Neutrophil (primary cell): ENCODE results near the gene POLRMT.

Experiments used
- H3K27ac ChIP-seq: fragments of 200-600 bp; sonication (generic); 2 replicates; pipeline ENCODE4 v1.5.1; 2016; ENCODE audit warnings: mild to moderate bottlenecking, moderate library complexity
- H3K27me3 ChIP-seq: fragments of 200-600 bp; sonication (generic); 2 replicates; pipeline ENCODE4 v1.6.0; 2016; ENCODE audit warnings: mild to moderate bottlenecking
- H3K36me3 ChIP-seq: fragments of 200-600 bp; sonication (generic); 2 replicates; pipeline ENCODE4 v1.5.1; 2017
- H3K4me1 ChIP-seq, 2 experiments: fragments of 200-600 bp in 1 of 2; sonication (generic) in 1 of 2; 1 replicate in 1 of 2; 2 replicates in 1 of 2; pipeline versions ENCODE4 v1.5.1 to v1.6.1; 2013 to 2016; ENCODE audit warnings: low read depth in 1 of 2, low read length in 1 of 2, mild to moderate bottlenecking in 1 of 2, moderate library complexity in 1 of 2; ENCODE audit not compliant: control insufficient read depth in 1 of 2, insufficient read depth in 1 of 2
- H3K4me3 ChIP-seq, 2 experiments: fragments of 200-600 bp in 1 of 2; sonication (generic) in 1 of 2; 1 replicate in 1 of 2; 2 replicates in 1 of 2; pipeline ENCODE4 v1.5.1; 2013 to 2016; ENCODE audit warnings: low read depth in 1 of 2, low read length in 1 of 2, mild to moderate bottlenecking in 1 of 2, moderate library complexity in 1 of 2
- H3K9me3 ChIP-seq: fragments of 200-600 bp; sonication (generic); 2 replicates; pipeline ENCODE4 v1.5.1; 2016
- TF ChIP-seq, protein P1 (sequence below): fragments of 200-600 bp; sonication (generic); IDR thresholded peaks from 2 replicates; pipeline ENCODE4 v1.5.1; 2016; ENCODE audit warnings: antibody characterized with exemption

The POLRMT gene

DNA sequence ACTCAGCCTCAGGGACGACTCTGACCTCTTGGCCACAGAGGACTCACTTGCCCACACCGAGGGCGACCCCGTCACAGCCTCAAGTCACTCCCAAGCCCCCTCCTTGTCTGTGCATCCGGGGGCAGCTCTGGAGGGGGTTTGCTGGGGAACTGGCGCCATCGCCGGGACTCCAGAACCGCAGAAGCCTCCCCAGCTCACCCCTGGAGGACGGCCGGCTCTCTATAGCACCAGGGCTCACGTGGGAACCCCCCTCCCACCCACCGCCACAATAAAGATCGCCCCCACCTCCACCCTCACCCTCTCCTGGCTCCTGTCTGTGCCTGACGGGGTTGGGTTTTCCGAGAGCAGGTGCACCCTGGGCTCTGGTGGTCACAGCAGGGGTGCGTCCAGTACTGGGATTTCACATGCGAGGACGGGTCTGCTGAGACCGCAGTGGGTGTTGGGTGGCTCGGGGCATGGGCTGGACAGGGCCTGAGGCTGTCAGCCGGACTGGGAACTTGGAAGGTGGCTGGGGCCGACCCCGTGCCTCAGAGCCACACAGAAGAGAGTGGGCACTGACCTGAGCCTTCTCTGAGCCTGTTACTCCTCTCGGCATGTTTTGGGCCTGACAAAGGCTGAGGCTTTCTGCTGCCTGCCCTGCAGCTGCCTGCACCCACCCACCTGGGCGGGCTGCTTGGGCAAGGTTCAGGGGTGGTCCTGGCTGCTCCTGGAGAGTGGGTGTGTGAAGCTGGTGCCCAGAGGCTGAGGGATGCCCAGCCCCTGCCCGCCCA, 50.0 kb downstream of the POLRMT start:
- peaks cover 37% of the 10 kb centered on the region for H3K27me3 ChIP-seq
- H3K4me1 ChIP-seq, result no peaks in the 10 kb centered on the region
- no peak overlapping the region for H3K4me3 ChIP-seq
- peaks cover 53% of the 10 kb centered on the region for H3K36me3 ChIP-seq
- TF ChIP-seq, protein P1, sequence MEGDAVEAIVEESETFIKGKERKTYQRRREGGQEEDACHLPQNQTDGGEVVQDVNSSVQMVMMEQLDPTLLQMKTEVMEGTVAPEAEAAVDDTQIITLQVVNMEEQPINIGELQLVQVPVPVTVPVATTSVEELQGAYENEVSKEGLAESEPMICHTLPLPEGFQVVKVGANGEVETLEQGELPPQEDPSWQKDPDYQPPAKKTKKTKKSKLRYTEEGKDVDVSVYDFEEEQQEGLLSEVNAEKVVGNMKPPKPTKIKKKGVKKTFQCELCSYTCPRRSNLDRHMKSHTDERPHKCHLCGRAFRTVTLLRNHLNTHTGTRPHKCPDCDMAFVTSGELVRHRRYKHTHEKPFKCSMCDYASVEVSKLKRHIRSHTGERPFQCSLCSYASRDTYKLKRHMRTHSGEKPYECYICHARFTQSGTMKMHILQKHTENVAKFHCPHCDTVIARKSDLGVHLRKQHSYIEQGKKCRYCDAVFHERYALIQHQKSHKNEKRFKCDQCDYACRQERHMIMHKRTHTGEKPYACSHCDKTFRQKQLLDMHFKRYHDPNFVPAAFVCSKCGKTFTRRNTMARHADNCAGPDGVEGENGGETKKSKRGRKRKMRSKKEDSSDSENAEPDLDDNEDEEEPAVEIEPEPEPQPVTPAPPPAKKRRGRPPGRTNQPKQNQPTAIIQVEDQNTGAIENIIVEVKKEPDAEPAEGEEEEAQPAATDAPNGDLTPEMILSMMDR, result no peak
- H3K27ac ChIP-seq, result no peak overlapping the region
- H3K9me3 ChIP-seq, result no peaks in the 10 kb centered on the region

DNA sequence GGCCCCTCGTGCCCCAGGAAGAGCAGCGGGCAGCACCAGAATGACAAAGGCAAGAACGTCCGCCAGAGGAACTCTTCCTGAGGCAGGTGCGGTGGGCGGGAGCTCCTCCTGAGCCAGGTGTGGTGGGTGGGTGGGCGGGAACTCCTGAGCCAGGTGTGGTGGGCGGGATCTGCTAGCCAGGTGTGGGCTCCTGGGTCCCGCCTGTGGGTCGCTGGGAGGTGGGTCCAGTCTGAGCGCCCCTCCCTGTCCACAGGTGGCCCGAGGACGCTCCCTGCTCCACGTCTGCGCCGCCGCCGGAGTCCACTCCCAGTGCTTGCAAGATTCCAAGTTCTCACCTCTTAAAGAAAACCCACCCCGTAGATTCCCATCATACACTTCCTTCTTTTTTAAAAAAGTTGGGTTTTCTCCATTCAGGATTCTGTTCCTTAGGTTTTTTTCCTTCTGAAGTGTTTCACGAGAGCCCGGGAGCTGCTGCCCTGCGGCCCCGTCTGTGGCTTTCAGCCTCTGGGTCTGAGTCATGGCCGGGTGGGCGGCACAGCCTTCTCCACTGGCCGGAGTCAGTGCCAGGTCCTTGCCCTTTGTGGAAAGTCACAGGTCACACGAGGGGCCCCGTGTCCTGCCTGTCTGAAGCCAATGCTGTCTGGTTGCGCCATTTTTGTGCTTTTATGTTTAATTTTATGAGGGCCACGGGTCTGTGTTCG, 50.7 kb downstream of the POLRMT start:
- H3K36me3 ChIP-seq, result peaks cover 61% of the 10 kb centered on the region
- no peak overlapping the region for H3K27ac ChIP-seq
- peaks cover 30% of the 10 kb centered on the region for H3K27me3 ChIP-seq
- TF ChIP-seq, protein P1, result no peak
- H3K9me3 ChIP-seq, result no peaks in the 10 kb centered on the region
- H3K4me1 ChIP-seq, result no peaks in the 10 kb centered on the region
- no peak overlapping the region for H3K4me3 ChIP-seq

DNA sequence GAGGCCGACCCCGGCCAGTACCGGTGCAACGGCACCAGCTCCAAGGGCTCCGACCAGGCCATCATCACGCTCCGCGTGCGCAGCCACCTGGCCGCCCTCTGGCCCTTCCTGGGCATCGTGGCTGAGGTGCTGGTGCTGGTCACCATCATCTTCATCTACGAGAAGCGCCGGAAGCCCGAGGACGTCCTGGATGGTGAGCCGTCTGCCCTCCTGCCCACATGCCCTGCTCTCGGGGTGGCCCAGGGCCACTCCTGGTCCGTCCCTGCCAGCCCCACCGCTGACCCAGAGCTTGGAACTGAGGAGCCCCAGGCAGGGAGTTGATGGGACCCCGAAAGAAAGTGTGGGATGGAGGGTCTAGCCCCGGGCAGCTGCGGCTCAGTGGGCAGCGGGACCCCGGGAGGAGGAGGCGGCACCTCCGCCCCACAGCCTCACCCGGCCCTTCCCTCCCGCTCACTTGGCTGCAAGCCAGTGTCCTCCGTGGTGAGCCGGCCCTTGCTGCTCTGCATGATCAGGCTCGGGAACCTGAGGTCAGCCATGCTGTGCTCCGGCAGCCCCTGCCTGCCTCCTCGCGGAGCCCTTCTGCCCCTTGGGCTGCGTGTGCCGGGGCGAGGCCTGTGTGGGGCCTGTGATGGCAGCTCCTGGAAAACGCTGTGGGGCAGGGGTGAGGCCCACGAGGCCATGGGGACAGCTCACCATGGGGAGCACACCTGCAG, 51.8 kb downstream of the POLRMT start:
- Histone ChIP-seq H3K9me3 (no peaks in the 10 kb centered on the region), H3K4me3 (no peak overlapping the region), H3K27ac (no peak overlapping the region), H3K36me3 (peaks cover 63% of the 10 kb centered on the region), H3K27me3 (peaks cover 19% of the 10 kb centered on the region), H3K4me1 (no peaks in the 10 kb centered on the region)
- TF ChIP-seq, protein P1, result no peak

DNA sequence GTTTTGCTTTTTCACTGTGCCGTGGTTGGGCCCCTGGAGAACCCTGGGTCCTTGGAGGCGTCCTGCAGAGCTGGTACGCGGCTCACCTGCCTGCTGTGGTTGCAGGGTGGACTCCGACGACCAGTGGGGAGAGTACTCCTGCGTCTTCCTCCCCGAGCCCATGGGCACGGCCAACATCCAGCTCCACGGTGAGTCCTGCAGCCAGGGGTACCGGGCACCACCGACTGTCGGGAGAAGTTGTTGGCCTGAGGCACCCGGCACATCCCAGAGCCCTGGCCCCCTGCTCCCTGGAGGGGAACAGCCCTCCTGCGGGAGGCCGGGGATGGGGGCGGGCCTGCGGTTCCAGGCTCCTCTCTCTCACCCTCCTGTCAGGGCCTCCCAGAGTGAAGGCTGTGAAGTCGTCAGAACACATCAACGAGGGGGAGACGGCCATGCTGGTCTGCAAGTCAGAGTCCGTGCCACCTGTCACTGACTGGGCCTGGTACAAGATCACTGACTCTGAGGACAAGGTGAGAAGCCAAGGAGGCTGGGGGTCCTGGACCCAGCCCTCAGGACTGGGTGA, 53.0 kb downstream of the POLRMT start:
- TF ChIP-seq, protein P1, result no peak
- Histone ChIP-seq H3K4me3 (no peak overlapping the region), H3K9me3 (no peaks in the 10 kb centered on the region), H3K36me3 (peaks cover 67% of the 10 kb centered on the region), H3K27ac (no peak overlapping the region), H3K4me1 (peaks cover 0 to 4% of the 10 kb centered on the region in 2 experiments), H3K27me3 (peaks cover 7% of the 10 kb centered on the region)

DNA sequence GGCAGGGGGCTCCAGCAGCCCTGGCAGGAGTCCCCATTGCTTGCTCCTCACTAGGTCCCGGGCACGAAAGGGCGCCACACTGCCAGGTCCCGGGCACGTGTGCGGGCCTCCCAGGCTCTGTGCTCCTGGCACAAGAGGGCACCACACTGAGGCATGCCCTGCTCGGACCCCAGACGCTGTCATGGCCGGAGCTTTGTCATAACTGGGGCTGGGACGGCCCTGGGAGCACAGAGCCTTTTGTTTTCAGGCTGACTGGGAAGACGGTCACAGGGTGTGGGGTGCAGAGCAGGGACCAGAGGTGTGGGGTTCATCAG, 53.5 kb downstream of the POLRMT start:
- TF ChIP-seq, protein P1, result no peak
- H3K36me3 ChIP-seq, result peaks cover 67% of the 10 kb centered on the region
- no peak overlapping the region for H3K27ac ChIP-seq
- peaks cover 4% of the 10 kb centered on the region for H3K27me3 ChIP-seq
- peaks cover 3 to 10% of the 10 kb centered on the region in 2 experiments for H3K4me1 ChIP-seq
- H3K4me3 ChIP-seq, result no peak overlapping the region
- no peaks in the 10 kb centered on the region for H3K9me3 ChIP-seq
